GM12891 (cell line): ENCODE data around the gene SSTR3.

Experiments used
- POLR2A ChIP-seq: IDR thresholded peaks from 2 replicates; pipeline ENCODE4 v1.6.1; 2011; ENCODE audit warnings: low read depth, low read length, control low read depth
- POLR2AphosphoS5 ChIP-seq: IDR thresholded peaks from 2 replicates; pipeline ENCODE4 v1.6.1; 2011; ENCODE audit warnings: low read depth, low read length, control low read depth
- POU2F2 ChIP-seq: IDR thresholded peaks from 2 replicates; pipeline ENCODE4 v1.6.1; 2011; ENCODE audit warnings: low read depth, mild to moderate bottlenecking, control low read depth, low read length, moderate library complexity
- TAF1 ChIP-seq: IDR thresholded peaks from 2 replicates; pipeline ENCODE4 v1.6.1; 2011; ENCODE audit warnings: low read depth, low read length, control low read depth

GRCh38 chr22:37183432-37184379 is 28.6 kb downstream of the SSTR3 start:
- TF ChIP-seq POLR2A (no peak), POU2F2 (no peak), POLR2AphosphoS5 (no peak), TAF1 (no peak)
